NK-92 (cell line): ENCODE data around the gene NUDT8.
"Not testable (repeated sequence)": the region's sequence is repeated elsewhere in the genome, so short reads cannot be mapped to it uniquely, and the experiment has no call there.

Experiments used
- DNase-seq: peaks from one replicate; lab custom pipeline; 2025; ENCODE audit not compliant: unreplicated experiment; lab: John Stamatoyannopoulos, UW

The NUDT8 gene

DNA sequence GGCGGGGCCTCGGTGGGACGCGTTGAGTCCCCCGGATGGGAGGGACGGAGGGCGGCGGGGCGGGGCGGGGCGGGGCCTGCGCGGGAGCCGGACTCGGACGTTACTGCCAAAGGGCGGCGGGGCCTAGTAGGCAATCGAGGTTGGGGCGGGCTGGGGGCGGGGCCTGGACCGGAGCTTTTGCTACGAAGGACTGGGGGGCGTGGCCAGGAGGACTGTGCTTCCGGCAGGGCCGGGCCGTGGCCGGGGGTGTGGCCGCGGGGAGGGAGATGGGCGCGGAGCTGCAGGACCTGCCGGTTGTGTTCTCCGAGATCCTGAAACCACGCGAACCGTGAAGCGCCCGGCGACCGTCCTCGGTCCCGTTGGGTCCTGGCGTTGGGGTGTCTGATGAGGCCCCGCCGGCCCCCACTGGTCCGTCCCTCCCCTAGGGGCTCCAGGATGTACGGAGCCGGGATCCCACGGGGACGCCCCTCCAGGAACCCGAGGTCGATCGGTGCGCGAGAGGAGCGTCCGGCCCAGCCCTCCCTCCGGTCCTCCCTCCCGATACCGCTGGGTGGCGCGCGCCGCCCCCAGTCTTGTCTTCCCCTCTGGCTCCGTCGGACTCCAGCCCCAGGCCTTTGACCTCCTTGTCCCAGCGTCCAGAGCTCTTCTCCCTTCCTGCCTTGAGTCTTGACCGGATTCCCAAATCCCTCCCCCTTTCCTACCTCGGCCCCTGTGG, 648 bp upstream of the NUDT8 start:
- DNase-seq = peak; percentile 69

DNA sequence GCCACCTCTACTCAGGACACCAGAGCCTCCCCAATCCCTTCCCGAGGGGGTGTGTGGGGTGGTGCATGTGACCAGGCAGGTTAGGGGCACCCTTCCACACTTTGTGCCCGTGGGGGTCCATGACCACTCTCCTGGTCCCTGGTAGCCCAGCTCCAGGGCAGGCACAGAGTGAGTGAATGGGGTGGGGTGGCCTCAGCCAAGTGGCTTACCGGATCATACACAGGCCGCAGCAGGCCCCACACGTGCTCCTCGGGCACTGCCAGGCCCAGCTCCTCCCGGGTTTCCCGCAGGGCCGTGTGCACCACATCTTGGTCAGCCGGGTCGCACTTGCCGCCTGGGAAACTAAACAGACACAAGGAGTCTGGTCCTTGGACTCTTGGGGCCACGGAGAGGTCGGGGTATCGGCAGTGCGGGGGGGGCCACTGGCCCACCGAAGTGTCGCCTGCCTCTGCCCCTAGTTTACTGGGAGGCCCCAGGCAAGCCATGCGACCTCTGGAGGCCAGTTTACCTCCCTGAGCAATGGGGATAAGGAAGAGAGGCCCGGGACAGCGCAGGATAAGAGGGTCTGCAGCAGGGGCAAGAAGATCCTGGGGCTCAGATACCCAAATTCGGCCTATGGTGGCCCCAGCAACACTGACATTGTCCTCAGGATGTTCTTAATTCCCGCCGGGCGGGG, 889 bp downstream of the NUDT8 start:
- DNase-seq = no peak

DNA sequence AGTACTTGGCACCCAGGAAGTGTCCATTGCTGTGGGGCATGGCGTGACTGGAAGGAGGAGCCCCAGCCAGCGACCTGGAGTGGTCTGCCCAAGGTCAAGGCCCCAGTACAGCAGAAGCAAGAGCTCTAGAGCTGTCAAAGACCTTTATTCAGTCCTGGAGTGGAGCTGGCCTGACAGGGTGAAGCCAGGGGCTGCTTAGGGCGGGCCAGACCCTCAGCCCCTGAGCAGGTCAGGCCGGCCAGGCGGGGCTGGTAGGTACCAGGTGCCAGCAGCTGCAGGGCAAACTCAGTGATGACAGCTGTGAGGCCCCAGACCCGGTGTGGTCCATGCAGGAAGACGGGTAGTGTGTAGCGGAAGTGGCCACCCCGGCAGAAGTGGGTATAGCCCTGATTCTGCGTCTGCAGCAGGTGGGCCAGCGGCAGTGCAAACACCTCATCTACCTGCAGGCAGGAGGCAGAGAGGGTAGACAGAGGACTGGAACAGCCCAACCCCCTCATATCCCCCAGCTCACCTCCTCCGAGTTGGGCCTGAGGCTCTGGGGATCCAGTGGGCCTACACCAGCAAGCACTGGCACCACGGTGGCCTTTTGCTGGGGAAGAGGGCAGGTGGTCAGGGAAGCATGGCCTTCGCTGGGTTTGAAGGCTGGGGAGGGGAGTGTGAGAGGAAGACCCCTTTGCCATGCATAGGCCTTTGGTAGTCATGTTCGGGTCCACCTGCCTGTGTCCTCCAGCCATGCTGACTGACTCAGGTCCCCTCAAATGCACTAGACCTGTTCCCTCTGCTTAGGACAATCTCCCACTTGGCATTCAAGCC, 1.7 kb downstream of the NUDT8 start:
- DNase-seq = no peak

DNA sequence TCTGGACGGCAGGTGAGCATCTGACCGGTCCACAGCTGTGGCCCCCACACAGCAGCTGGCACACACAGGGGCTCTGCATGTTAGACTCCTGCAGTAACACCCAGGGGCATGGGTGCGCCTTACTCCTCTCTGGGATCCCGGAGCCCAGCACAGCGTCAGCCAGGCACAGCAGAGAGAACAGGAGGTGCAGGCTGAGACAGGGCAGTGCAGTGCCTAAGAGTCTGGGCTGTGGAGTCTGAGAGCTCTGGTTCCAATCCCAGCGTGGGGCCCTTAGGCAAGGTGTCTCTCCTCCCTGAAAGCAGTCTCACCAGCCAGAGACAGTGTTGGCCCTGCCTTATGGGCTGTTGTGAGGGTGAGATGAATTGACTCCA, 2.3 kb downstream of the NUDT8 start:
- DNase-seq = no peak

DNA sequence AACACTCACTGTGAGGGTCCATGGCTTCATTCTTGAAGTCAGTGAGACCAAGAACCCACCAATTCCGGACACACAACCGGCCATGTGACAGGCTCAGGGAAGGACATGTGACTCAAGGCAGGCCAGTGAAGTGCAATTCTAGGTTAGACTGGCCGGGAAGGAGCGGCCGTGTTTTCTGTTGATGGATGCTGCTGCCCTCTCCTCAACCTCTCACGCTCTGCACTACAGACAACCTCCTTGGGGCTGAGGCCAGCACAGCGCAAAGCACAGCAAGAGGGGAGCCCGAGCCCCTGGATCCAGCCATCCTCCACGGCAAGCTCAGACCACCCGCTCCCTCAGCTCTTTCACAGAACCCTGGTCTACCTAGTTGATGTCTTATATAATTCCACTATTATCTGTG, 2.8 kb downstream of the NUDT8 start:
- DNase-seq = no peak

DNA sequence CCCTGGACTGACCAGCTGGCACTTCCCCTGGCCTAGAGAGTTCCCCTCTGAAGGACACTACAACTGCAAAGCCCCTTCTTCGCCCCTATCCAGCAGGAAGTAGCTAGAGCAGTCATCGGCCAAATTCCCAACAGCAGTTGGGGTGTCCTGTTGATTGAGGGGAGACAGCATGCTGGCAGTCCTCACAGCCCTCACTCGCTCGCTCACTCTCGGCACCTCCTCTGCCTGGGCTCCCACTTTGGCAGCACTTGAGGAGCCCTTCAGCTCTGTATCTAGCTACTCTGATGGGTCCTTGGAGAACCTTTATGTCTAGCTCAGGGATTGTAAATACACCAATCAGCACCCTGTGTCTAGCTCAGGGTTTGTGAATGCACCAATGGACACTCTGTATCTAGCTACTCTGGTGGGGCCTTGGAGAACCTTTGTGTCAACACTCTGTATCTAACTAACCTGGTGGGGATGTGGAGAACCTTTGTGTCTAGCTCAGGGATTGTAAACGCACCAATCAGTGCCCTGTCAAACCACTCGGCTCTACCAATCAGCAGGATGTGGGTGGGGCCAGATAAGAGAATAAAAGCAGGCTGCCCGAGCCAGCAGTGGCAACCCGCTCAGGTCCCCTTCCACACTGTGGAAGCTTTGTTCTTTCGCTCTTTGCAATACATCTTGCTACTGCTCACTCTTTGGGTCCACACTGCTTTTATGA, 3.5 kb downstream of the NUDT8 start:
- not testable (repeated sequence) for DNase-seq

DNA sequence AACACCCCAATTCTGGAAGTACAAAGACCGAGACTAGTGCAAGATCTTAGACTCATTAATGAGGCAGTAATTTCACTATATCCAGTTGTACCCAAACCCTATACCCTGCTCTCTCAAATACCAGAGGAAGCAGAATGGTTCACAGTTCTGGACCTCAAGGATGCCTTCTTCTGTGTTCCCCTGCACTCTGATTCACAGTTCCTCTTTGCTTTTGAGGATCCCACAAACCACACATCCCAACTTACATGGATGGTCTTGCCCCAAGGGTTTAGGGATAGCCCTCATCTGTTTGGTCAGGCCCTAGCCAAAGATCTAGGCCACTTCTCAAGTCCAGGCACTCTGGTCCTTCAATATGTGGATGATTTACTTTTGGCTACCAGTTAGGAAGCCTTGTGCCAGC, 5.9 kb downstream of the NUDT8 start:
- not testable (repeated sequence) for DNase-seq

DNA sequence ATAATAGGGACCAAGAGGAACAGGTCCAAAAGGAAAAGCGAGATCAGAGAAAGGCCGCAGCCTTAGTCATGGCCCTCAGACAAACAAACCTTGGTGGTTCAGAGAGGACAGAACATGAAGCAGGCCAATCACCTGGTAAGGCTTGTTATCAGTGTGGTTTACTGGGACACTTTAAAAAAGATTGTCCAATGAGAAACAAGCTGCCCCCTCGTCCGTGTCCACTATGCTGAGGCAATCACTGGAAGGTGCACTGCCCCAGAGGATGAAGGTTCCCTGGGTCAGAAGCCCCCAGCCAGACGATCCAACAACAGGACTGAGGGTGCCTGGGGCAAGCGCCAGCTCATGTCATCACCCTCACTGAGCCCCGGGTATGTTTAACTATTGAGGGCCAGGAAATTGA, 6.8 kb downstream of the NUDT8 start:
- not testable (repeated sequence) for DNase-seq

DNA sequence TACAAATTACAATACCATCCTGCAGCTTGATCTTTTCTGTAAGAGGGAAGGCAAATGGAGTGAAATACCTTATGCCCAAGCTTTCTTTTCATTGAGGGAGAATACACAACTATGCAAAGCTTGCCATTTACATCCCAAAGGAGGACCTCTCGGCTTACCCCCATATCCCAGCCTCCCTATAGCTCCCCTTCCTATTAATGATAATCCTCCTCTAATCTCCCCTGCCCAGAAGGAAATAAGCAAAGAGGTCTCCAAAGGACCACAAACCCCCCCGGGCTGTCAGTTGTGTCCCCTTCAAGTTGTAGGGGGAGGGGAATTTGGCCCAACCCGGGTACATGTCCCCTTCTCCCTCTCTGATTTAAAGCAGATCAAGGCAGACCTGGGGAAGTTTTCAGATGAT, 7.8 kb downstream of the NUDT8 start:
- not testable (repeated sequence) for DNase-seq

DNA sequence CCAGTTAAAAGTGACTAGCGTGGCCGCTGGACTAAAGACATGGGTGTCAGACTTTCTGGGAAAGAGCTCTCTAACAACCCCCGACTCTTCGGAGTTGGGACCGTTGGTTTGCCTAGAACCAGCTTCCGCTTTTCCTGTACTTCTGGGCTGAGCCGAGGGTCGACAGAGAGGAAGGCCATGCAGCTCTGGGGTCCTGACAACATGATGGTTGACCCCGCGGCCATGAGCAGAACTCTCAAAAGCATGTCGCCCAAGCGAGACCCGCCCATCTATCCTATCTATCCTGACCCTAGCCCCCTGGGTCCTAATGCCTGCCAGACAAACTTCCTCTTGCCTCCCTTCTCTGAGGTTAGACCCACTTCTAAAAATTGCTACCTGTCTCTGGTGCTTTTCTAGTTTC, 9.1 kb downstream of the NUDT8 start:
- DNase-seq = not testable (repeated sequence)

DNA sequence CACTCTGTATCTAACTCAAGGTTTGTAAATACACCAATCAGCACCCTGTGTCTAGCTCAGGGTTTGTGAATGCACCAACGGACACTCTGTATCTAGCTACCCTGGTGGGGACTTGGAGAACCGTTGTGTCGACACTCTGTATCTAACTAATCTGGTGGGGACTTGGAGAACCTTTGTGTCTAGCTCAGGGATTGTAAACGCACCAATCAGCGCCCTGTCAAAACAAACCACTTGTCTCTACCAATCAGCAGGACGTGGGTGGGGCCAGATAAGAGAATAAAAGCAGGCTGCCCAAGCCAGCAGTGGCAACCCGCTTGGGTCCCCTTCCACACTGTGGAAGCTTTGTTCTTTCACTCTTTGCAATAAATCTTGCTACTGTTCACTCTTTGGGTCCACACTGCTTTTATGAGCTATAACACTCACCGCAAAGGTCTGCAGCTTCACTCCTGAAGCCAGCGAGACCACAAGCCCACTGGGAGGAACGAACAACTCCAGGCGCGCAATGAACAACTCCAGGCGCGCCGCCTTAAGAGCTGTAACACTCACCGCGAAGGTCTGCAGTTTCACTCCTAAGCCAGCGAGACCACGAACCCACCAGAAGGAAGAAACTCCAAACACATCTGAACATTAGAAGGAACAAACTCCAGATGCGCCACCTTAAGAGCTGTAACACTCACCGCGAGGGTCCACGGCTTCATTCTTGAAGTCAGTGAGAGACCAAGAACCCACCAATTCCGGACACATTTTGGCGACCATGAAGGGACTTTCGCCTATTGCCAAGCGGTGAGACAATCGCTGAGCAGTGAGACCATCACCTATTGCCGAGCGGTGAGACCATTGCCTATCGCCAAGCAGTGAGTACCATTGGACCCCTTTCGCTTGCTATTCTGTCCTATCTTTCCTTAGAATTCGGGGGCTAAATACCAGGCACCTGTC, 9.8 kb downstream of the NUDT8 start:
- not testable (repeated sequence) for DNase-seq

DNA sequence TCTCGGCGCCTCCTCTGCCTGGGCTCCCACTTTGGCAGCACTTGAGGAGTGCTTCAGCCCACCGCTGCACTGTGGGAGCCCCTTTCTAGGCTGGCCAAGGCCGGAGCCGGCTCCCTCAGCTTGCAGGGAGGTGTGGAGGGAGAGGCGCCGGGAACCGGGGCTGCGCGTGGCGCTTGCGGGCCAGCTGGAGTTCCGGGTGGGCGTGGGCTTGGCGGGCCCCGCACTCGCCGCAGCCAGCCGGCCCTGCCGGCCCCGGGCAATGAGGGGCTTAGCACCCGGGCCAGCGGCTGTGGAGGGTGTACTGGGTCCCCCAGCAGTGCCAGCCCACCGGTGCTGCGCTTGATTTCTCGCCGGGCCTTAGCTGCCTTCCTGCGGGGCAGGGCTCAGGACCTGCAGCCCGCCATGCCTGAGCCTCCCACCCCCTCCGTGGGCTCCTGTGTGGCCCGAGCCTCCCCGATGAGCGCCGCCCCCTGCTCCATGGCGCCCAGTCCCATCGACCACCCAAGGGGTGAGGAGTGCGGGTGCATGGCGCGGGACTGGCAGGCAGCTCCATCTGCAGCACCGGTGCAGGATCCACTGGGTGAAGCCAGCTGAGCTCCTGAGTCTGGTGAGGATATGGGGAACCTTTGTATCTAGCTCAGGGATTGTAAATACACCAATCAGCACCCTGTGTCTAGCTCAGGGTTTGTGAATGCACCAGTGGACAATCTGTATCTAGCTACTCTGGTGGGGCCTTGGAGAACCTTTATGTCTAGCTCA, 10.7 kb downstream of the NUDT8 start:
- not testable (repeated sequence) for DNase-seq

DNA sequence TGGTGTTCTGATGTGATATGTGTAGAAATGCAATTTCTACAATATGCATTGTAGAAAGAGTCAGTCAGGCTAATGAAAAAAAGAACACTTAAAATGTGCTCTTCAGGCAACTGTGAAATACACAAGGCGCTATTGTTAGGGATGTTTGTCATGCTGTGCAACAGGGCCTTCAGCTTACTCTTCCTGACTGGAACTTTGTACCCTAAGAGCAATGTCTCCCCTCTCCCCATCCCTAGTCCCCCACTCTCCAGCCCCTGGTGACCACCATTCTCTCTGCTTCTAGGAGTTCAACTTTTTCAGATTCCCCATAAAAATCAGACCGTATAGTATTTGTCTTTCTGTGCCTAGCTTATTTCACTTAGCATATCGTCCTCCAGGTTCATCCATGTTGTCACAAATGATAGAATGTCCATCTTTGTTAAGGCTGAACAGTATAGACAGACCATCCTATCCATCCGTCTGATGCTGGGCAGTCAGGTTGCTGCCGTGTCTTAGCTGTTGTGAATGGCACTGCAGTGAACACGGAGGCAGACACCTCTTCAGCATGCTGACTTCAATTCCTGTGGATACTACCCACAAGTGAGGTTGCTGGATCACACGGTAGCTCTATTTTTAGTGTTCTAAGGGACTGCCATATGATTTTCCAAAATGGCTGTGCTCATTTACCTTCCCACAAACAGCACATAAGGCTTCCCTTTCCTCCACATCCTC, 12.3 kb downstream of the NUDT8 start:
- no peak for DNase-seq

DNA sequence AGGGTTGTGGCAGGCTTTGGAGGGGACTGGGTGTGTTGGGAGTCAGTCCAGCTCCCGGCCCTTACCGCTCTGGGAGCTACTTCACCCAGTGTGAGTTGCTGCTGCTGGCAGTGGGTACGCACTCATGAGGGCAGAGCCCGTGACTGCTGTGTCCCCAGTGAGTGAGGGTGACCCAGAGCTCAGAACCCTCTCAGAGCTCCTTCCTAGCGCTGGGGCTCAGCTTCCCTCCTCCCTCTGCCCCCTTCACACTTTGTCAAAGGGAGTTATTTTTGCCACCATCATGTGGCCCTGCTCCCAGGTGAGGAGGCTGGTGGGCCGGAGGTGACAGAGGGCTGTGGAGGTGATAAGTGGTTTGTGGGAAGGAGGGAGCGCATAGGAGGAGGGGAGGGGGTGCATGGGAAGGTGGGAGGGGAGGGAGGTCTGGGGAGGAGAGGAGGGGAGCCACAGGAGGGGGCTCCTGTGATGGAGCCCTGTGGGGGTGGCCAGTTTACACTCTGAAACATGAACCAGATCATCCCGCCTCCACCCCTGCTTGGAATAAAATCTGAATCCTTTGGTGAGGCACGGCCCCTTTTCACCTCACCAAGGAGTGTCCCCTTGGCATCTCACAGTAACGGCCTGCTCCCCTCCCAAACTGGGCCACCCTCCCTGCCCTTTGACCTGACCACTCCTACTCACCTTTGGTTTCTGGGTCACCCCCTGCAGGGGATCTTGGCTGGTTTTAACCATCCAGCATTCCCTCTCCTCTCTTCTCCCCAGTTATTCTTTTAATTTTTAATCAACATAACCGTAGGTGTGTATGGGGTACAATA, 13.1 kb downstream of the NUDT8 start:
- DNase-seq = no peak

DNA sequence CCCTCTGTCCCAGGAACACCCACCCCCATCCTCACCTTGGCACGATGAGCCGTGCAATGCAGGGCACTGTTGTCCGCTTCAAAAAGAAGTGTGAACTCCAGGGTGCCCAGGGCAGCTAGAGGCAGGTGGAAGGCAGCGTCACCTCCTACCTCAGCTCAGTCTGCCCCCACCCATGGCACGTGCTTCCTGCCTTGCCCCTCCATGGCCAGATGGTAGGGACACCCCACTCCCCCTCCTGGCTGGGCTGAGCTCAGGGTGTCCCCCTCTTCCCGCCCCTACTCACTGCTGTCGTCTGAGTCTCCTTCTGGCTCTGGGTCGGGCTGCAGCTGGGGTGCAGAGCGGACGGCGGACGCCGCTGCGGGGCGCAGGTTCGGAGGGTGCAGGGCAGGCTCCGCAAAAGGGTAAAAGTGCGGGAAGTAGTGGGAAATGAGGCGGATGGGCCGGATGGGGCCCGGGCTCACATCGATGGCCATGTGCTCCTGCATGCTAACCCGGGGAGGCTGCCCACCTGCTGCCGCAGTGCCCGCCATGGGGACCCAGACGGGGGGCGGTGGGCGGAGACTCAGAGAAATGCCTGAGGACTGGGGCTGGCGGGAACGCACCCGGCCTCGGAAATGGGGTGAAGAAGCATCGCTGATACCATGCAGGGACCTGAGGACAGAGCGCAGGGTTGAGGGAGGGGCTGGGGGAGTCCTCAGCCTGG, 13.9 kb downstream of the NUDT8 start:
- DNase-seq = no peak

DNA sequence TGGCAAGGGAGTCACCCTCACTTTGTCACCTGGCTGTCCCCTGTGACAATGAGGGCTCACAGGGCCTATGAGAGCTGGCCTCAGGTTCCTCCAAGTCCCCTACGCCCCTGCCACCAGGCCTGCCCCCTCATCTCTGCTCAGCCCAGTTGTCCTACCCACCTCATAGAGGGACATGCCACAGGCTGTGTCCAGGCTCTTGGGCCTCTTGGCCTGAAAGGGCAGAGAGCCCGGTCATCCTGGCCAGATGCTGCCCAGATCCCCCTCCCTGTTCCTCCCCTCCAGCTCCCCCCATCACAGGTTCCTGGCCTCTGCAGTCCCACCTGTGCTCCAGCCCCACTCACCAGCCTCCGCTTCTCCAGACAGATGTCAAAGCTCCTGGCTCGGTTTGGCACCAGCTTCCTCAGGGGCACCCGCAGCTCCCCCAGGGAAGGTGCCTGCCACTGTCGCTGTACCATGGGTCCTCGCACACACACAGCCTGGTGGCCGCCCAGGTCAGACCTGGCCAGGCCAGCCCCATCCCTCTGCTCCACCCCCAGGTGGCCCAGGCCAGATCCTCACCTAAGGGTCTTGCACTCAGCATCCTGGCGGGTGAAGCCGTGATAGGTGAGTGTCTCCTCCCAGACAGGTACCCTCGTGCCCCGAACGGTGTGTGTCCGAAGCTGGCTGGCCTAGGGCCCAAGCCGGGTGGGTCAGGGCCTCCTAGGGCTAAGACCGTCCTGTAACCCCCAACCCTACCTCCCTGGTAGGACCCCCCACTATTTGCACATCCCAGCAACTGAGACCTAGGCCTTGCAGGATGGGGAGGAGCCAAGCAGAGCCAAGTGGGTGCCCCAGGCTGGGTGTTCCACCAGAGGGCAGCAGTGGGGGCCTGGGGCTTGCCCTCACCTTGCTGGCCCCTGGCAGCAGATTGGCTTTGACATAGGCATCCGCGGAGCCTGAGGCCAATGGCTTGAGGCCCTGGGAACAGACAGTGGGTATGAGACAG, 14.7 kb downstream of the NUDT8 start:
- DNase-seq = no peak
